Frontal cortex (tissue), 4 donors: ENCODE data around the gene AP2B1. TPM values are rescaled to one million over a fixed set of nuclear protein-coding genes. Genes with fewer than 3 reads are reported as not detected.
"Not testable (repeated sequence)": the region's sequence is repeated elsewhere in the genome, so short reads cannot be mapped to it uniquely, and the experiment has no call there.

Source experiments
- DNase-seq, 2 donors: peaks; one replicate each; pipeline ENCODE4 v3.0.0; 2012; ENCODE audit warnings: low spot score in 2 of 2
- FAIRE-seq: peaks from 2 replicates; lab custom pipeline; 2012; peaks lifted over from hg19 to GRCh38; lab: Jason Lieb, UNC
- total RNA-seq: library from RNA; depleted of rRNA; stranded (reverse); fragments of >200 nt; gene quantifications from one replicate; pipeline ENCODE4 v1.2.3, GENCODE V29; 2014
- donor health status: control.
- donor health status: control.
- donor health status: control.

AP2B1 gene
- total RNA-seq: 126 TPM

DNA sequence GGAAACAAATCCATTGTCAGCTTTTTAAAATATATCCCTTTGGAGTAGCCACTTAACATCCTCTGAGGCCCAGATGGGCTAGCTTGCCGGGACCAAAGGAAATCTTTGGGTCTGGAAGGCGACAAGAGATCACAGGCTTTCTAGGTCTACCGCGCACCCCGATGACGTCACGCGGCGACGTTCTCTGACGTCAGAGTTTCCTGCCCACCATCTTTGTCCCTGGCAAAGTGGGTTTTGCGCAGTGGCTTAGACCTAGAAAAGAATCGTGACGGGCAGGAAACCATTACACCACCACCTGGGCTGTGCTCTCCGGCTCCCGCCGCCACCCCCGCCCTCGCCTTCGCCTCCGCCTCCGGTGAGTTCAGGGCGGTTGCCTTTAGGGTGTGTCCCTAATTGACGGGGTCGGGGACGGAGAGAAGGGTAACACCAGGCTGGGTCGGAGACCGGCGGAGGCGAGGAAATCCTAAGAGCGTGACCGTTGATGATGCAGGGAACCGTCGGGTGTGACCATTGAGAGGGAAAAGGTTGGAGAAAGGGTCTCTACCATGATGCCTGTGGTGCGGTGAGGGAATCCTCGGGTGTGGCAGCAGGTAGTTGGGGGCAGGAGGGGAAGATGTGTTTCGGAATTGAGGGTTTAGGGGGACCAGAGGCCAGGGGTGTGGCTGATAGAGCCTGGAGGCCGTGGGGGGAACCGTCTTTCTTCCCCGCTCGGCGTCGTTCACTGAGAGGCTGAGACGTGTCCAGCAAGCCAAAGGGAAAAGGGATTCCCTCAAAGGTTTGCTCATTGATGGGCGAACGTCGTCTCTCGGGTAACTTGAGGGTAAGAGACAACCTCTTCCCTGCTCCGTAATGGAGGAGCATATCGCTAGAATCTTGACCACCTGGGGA lies at the start of gene AP2B1:
Gene AP2B1, plus strand, starts transcription at position 249 of the 888 bp plus-strand sequence. CDS start 6,709 bp downstream, outside the sequence.
- no peak for FAIRE-seq
- DNase-seq: peak; percentile 77 to 86

DNA sequence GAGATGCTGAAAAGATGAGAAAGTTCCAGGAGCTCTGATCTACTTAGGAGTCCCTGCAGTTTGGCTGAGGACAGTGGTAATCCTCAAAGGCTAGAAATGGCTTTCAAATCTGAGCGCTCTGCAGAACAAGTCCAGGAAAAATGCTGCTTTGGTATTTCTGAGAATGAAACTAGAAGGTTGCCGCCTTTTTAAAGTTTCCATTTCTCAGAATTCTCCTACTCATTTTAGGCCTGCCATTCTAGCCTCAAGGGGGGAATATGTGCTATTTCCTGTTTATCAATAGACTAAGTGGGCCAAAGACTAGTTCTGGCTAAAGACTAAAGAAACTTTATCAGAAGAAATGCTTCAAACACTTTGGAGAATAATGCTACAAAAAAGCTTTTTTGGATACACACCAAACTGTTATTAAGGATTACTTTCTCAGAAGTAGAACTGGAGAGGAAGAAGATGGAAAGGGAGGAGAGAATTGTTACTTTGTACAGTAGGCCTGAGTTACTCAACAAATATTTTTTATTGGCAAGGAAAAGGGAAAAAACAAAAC lies 49.5 kb upstream of the AP2B1 start, which contains the start of gene SLFN12L:
Gene SLFN12L, minus strand, starts transcription at position 78 of the 541 bp plus-strand sequence. CDS start 15,314 bp downstream, outside the sequence.
- FAIRE-seq (no peak), DNase-seq (no peak)

DNA sequence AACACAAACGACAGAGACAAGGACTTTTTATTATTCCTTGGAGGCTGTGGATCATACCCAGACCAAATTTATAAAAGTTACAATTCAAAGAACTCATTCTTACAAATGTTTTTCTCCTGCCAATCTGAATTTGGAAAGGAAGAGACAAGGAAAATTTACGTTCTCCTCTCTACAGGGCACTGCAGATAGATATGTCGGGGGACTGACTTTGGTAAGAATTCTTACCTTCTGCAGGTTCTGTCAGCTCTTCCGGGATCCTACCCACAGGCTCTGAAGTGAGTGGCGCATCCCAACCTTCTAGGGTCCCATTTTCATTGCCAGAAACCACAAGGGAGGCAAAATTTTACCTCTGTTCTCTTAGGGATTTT lies 47.5 kb upstream of the AP2B1 start:
- FAIRE-seq (no peak), DNase-seq (no peak)

DNA sequence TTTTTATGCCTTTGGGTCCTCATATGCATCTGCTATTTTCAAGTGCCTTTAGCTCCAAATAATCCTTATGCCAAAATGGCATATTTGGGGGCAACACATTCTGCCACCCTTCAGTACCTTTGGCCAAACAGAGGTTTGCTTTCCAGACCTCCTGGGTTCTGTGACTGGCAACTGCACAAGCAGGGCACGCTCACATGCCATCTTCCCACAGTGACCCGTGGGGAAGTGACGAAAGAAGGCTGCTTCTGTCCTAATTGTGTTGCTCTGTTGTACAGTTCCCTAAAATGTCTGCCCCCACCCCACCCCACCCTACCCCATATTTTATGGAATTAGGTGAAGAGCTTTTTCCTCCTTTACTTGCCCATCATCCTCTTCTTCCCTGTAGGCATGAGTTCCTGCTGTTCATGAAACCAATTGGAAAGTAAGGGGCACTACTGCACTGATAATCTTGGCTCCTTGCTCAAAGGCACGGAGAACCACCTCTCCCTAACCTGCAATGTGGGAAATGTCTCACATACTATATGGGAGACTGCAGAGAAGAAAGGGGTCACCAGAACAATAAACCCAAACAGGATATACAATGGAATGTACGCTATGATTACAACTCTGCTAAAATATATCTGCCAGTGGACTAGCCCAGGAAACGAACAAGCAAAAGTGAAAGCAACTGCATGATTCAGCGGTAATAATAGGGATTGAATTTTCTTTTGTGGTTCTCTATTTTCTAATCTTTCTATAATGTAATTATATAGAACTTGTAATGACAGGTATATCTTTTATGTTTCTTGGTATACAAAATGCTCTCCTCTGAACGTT lies 46.3 kb upstream of the AP2B1 start:
- no peak for FAIRE-seq

DNA sequence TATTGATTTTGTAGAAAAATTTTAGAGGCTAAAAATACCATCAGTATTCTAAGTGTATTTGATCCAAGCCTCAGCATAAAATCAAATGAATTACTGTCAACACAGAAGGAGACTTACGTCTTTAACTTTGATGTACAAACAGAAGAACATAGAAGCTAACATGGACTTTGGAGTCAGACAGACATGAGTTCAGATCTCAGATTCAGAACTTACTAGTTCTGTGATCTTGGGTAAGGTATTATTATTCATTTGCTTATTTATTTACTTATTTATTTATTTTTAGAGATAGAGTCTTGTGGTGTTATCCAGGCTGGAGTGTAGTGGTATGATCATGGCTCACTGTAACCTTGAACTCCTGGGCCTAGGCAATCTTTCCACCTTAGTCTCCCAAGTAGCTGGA lies 45.7 kb upstream of the AP2B1 start:
- FAIRE-seq (no peak), DNase-seq (no peak)

More for the DNA sequence above, 46.3 kb upstream of the AP2B1 start:
- no peak for DNase-seq

DNA sequence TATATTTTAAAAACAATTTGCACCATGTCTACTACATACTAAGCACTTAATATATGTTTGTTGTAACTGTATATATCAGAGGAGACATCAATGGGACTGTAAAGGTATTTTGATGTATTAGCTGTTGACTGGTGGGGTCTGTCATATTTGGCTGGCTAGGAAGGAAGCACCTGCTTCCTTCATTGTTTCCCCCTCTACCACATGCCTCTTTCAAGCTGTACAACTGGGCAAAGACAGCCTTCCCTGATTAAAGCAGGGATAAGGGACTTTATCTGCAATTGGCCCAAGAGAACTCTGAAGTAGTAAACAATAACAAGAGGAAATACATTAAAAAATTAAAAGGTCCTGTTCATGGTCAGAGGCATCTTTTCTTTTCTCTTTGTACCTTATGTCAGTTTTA lies 44.1 kb upstream of the AP2B1 start:
- FAIRE-seq: no peak
- no peak for DNase-seq

DNA sequence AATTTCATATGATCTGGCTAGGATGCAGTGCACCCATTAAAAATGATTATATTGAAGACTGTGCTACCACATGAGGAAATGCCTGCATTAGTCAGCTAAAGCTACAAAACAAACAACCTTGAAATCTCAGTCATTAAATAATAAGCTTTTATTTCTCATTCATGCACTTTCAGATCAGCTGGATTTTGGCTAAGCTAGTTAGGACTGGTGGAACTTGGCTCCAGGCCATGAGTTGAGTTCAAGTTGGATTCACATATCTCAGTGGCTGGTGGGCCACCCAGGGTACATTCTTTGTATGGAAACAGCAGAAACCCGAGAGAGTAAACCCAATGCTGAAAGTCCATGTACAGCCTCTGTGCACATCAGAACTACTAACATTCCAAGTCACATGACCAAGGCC lies 43.3 kb upstream of the AP2B1 start:
- no peak for DNase-seq

DNA sequence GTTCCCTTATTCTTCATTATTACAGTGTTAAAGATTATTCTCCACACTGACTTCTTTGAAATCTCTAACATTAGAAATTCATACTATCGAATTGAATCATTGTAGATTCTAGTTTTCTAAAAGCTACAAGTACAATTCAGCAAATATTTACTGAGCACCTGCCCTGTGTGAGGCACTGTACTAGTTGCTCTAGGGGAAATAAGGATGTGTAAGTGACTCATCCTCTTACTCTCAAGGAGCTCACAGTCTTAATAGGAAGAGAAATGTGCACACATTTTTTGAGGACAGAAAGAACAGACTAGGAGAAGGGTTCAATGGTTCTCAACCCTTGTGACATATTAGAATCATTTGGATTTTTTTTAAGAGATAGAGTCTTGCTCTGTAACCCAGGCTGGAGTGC lies 42.0 kb upstream of the AP2B1 start:
- FAIRE-seq (no peak), DNase-seq (no peak)

More for the DNA sequence above, 43.3 kb upstream of the AP2B1 start:
- FAIRE-seq: no peak

DNA sequence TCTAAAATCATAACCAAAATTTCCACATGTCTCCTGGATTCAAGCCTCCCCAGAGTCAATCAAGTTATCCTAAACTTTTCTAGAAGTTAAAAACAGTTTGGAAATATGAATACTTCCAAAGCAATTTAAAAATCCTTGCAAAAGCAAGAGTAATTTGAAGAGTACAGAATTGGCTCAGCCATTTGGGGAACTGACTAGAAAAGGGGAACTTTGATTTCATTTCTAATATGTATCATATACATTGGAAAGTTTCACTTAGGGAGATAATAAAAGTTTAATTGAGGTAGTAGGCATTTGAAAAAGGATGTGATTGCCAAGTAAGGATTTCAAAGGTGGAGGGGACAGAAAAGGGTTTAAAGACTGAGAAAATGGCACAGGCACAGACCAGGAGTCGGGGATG lies 40.6 kb upstream of the AP2B1 start:
- DNase-seq (no peak), FAIRE-seq (no peak)

DNA sequence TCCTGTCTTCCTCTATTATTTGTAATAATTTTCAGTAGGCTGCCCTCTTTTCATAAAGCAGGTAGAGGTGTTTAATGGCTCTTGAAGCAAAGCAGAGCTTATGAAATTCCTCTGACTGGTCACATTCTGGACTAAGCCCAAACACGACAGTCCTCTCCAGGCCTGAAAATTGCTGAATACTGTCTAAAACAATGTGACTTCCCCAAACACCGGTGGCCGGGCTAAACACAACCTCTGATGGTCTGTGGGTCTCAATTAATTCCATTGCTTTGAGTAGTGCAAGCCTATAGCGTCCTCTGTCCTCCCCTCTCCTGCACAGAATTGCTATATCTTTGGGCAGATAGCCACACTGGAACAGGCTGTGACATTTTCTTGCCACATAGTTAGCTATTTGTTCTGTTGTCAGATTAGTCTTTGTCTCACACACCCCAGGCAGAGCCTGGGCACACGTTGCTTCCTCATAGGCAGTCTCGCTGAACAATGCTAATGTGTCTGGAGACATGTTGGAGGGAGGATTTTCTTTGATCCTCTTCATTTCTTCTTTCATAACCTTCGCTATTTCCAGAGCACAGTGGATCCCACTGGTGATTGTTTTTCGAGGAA lies 38.8 kb upstream of the AP2B1 start:
- no peak for FAIRE-seq
- DNase-seq: no peak

DNA sequence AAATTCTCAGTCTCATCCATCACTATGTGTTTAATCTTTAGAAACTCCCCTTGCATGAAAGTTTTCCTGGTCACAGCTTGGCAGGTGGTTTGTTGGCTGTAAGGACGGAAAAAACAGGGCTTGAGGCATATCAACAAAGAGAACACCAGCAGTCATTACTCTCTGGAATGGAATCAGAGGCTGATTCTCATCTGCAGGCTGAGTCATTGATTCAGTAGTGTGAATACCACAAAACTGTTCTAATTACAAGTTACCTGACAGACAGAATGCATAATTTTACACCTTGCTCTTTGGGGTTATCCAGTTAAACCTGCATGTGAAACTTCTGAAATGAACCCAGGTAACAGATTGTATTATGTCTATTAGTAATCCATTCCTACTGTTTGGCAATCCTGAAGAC lies 38.1 kb upstream of the AP2B1 start:
- no peak for FAIRE-seq
- no peak for DNase-seq

DNA sequence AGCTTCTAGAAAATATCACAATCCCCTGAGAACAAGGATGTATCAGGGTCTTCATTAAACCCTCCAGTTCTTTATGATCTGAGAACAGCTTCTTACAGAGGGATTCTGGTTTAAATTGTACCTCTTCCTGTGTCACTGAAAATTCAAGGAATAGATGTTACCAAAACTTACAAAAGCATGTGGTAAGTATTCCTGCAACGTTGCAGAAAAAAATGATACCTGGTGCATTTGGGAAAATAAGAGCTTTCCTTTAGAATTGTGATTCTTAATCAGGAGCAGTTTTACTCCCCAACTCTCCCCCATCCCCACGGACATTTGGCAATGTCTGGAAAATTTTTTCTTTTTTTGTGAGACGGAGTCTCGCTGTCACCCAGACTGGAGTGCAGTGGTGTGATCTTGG lies 33.8 kb upstream of the AP2B1 start:
- DNase-seq (no peak), FAIRE-seq (no peak)

DNA sequence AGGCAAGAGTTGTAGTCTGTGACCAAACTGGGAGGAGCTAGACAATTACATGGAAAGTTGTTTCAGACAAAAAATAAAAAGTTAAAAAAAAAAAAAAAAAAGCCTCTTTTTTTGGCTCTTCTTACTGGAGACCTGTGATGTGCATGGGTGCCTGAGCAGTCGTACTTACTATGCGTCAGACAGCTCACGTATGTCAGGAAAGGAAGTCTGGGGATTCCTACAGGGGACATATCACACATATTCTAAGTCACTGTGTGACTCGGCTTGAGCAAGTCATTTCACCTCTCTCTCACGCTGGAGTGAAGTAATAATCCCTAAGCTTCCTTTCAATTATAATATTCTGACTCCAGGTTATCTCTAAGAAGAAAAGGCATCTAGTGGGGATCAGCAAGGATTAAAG lies 32.5 kb upstream of the AP2B1 start:
- FAIRE-seq: no peak

DNA sequence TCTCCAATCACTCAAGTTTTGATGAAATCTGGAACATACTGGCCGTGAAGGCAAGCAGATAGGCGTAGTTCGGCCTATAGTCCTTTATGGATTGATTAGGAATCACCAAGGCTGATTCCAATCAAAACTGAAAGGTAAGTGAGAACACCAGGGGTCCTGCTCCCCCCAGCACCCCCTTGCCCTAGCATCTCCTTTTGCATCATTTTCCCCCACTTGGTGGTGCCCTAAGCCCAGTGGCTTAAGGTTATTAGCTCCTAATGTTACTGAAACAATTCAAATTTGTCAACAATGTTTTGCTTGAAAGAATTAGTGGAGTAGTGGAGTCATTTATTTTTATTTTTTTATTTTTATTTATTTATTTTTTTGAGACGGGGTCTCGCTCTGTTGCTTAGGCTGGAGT lies 31.4 kb upstream of the AP2B1 start:
- DNase-seq (no peak), FAIRE-seq (no peak)

More for the DNA sequence above, 32.5 kb upstream of the AP2B1 start:
- no peak for DNase-seq

DNA sequence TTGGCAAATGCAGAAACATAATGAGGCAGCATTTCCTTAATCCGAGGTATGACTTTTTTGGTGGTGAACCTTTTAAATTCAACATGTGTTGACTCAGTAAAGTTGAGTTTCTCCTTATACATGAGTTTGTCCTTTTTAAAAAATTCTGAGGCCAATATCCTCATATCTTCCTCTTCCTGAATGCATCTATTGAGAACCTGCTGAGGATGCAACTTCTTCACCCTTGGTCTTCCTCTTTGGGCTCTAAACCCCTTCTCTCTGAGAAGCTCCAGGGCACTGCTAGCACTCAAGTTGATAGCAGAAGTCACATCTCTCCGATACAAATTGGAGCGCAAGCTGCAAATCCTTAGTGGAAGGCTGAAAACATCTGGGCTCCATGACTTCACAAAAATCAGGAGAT lies 29.8 kb upstream of the AP2B1 start:
- DNase-seq: no peak
- no peak for FAIRE-seq

DNA sequence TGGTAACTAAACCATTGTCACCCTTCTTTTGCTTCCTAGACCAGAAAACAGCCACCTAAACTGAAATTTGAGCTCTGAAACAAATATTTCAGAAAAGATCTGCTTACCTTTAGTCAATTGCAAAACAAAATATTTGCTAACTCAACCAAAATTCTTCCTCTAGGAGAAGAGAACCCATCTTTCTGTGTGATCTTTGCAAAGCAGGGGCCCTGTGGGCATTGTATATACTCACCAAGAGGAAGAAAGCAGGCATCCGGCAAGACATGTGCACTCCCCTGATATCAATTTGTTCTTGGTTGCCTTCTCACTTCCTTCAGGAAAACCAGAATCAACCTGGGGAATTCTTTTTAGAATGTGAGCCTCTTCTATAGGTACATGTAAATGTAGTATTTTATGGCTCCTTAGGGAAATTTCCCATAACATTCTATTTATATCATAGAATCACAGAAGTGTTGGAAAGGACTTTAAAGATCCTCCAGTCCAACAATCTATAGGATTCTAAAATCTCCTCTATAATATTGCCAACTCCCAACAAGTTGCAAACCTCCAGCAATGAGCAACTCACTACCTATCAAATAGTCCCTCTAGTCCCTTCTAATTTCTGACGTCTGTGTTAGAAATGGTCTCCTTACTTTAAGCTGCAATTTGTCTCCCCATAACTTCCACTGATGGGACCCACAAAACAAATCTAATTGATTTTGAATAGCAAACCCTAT lies 27.5 kb upstream of the AP2B1 start:
- DNase-seq: no peak
- no peak for FAIRE-seq

DNA sequence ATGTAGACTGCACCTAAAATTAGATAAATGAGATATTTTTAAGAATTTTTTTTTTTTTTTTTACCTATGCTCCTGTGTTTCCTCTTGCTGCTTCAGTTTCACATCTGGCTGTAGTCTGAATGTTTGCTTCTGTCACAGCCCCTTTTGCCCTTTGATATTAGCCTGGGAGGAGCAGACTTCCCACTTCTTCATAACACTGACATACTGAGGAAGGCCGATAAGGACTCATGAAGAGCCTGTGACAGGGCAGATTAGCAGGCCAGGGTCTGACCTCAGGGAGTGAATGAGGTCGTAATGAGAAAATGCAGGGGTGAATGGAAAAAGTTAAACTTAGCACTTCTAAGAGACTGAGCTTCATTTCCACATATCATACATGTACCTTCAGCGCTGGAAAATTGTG lies 26.4 kb upstream of the AP2B1 start, which contains the start of gene SLFN14:
Gene SLFN14, minus strand, starts transcription at position 117 of the 400 bp plus-strand sequence. CDS start 2,757 bp downstream, outside the sequence.
- no peak for DNase-seq
- no peak for FAIRE-seq

DNA sequence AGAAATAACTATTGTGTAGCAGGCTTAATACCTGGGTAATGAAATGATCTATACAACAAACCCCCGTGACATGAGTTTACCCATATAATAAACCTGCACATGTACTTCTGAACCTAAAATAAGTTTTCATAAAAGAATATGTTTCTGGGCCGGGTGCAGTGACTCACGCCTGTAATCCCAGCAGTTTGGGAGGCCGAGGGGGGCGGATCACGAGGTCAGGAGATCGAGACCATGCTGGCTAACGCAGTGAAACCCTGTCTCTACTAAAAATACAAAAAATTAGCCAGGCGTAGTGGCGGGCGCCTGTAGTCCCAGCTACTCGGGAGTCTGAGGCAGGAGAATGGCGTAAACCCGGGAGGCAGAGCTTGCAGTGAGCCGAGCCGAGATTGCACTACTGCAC lies 23.9 kb upstream of the AP2B1 start:
- not testable (repeated sequence) for FAIRE-seq

DNA sequence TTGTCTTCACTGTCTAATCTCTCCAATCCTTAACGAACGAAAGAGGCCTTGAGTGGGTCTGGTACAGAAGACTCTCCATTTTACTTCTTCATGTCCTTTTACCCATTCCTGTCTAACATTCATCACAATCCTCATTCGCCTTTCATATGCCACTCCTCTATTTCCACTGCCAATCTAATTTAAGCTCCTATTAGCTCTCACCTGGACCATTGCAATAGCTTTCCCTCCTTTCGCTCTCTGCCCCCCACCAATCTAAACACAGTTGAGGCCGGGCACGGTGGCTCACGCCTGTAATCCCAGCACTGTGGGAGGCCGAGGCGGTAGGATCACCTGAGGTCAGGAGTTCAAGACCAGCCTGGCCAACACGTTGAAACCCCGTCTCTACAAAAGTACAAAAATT lies 20.2 kb upstream of the AP2B1 start:
- DNase-seq (no peak), FAIRE-seq (no peak)

More for the DNA sequence above, 23.9 kb upstream of the AP2B1 start:
- not testable (repeated sequence) for DNase-seq
